Neural crest cell (in vitro differentiated cells): ENCODE data around the gene NFIX. TPM values are rescaled to one million over a fixed set of nuclear protein-coding genes. Genes with fewer than 3 reads are reported as not detected.

Experiments used
- DNase-seq: peaks from one replicate; pipeline ENCODE4 v3.0.0; 2021; ENCODE audit warnings: low read depth, mixed read lengths, low spot score
- H3K27ac Mint-ChIP-seq: one replicate; pipeline ENCODE4 v1.8.0; 2021; ENCODE audit warnings: mild to moderate bottlenecking, mixed read lengths; ENCODE audit not compliant: unreplicated experiment
- H3K27me3 Mint-ChIP-seq: 2 replicates; pipeline ENCODE4 v1.8.0; 2021; ENCODE audit warnings: low read depth, mild to moderate bottlenecking, mixed read lengths
- H3K36me3 Mint-ChIP-seq: 2 replicates; pipeline ENCODE4 v1.8.0; 2021; ENCODE audit warnings: low read depth, mild to moderate bottlenecking, mixed read lengths
- H3K4me1 Mint-ChIP-seq: 2 replicates; pipeline ENCODE4 v1.8.0; 2021; ENCODE audit warnings: mixed read lengths
- H3K4me3 Mint-ChIP-seq: one replicate; pipeline ENCODE4 v1.8.0; 2021; ENCODE audit warnings: mild to moderate bottlenecking, mixed read lengths
- H3K9me3 Mint-ChIP-seq: 2 replicates; pipeline ENCODE4 v1.8.0; 2021; ENCODE audit warnings: mixed read lengths
- total RNA-seq: library from RNA; stranded (reverse); gene quantifications from 2 replicates; pipeline ENCODE4 v1.2.1, GENCODE V29; 2021
- TF ChIP-seq, protein P1 (sequence below): fragments of 200-600 bp; sonication (generic); conservative IDR thresholded peaks from 2 replicates; pipeline ENCODE4 v1.5.0; 2021; ENCODE audit warnings: antibody characterized with exemption, mild to moderate bottlenecking

Gene NFIX
- total RNA-seq, 1 donor from 2014 or later, result 0.68 TPM

DNA sequence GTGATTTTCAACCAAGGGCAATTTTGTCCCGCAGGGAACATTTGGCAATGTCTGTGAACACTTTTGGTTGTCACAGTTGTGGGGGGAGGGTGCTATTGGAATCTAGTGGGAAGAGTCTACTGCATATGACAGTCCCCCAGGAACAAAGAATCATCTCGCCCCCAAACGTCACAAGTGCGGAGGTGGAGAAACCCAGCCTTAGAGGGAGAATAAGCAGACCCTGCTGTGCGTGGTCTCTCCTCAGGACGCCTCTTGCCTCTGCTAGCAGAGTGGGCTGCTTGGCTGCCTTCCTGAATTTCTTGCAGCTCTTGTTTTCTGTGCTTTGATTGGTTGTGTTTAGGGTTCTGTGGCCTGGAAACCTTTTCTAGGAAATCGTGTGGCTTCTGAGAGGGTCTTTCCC is 42.5 kb downstream of the NFIX start:
- TF ChIP-seq, protein P1, sequence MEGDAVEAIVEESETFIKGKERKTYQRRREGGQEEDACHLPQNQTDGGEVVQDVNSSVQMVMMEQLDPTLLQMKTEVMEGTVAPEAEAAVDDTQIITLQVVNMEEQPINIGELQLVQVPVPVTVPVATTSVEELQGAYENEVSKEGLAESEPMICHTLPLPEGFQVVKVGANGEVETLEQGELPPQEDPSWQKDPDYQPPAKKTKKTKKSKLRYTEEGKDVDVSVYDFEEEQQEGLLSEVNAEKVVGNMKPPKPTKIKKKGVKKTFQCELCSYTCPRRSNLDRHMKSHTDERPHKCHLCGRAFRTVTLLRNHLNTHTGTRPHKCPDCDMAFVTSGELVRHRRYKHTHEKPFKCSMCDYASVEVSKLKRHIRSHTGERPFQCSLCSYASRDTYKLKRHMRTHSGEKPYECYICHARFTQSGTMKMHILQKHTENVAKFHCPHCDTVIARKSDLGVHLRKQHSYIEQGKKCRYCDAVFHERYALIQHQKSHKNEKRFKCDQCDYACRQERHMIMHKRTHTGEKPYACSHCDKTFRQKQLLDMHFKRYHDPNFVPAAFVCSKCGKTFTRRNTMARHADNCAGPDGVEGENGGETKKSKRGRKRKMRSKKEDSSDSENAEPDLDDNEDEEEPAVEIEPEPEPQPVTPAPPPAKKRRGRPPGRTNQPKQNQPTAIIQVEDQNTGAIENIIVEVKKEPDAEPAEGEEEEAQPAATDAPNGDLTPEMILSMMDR, result no peak
- Mint-ChIP-seq H3K4me1 (peaks cover under 1% of the 10 kb centered on the region), H3K9me3 (no peaks in the 10 kb centered on the region), H3K36me3 (no peaks in the 10 kb centered on the region), H3K4me3 (no peak overlapping the region), H3K27ac (no peak overlapping the region), H3K27me3 (peaks cover 100% of the 10 kb centered on the region)
- DNase-seq, result no peak

DNA sequence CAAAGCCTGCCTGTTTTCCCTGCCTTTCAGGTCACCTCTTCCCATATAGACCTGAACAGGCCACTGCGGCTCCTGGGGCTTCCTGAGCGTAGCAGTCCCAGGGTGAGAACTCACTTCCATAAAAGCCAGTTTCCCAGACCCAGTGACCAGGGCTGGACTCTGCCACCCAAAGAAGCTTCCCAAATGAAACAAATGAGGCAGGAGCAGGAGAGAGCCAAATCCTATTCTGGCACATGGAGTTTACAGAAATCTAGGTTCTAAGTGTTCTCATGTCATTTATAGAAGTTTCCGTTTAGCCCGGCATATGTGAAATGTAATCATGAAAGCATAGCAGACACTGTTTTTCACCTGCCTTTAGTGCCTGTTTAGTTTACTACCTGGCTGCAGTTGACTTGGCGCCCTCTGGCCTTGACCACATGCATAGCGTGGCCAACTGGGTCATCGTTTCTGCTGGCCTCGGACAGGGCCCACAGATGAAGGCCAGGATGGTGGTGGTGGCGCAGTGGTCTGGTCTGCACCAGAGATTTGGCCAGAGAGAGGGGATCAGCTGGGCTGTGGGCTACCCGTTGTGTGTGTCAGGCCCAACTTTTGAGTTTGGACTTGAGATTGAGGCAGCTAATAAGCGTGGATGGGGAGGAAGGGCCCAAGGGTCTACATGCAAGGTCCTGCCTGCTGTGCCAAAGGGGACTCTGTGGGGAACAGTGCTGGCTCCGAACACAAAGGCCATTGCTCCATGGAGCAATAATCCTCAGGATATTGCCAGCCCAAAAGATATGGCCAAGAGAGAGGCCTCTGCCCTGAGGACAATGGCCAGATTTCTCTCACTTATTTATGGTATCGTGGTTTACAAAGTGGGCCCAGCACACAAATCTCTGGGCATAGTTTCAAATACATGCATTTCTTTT is 43.3 kb downstream of the NFIX start:
- DNase-seq, result no peak
- Mint-ChIP-seq H3K4me1 (no peaks in the 10 kb centered on the region), H3K27ac (no peak overlapping the region)

DNA sequence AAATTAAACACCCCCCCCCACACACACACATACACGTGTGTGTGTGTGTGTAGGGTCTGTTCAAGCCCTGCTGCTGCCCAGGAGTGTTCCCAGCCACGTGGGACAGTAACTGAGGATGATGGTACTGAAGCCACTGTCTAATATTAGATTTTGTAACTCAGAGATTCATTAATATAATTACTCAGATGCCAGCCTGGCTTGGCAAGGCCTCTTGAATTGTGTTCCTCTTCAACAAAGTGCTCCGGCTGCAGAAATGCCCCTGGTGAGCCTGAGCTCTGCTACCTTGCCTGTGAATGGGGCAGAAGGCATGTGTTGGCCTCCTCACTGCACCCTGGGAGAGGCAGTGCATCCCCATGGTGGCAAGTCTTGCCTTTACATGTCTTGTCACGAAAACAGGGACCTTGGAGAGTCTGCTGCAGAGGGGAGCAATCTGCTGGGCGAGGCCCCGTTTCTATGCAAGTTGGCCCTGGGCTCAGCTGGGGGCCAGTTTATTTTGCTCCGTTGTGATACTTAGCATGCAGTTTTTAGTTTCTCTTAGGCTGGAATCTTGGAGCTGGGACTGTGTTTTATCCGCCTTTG is 44.0 kb downstream of the NFIX start:
- TF ChIP-seq, protein P1, result no peak
- H3K27me3 Mint-ChIP-seq, result peaks cover 100% of the 10 kb centered on the region
- H3K36me3 Mint-ChIP-seq, result peaks cover 2% of the 10 kb centered on the region
- DNase-seq, result no peak
- H3K4me3 Mint-ChIP-seq, result no peak overlapping the region
- H3K27ac Mint-ChIP-seq, result no peak overlapping the region
- H3K9me3 Mint-ChIP-seq, result no peaks in the 10 kb centered on the region
- H3K4me1 Mint-ChIP-seq, result no peaks in the 10 kb centered on the region

More for the DNA sequence above, 43.3 kb downstream of the NFIX start:
- no peaks in the 10 kb centered on the region for H3K36me3 Mint-ChIP-seq
- no peaks in the 10 kb centered on the region for H3K9me3 Mint-ChIP-seq
- no peak overlapping the region for H3K4me3 Mint-ChIP-seq
- TF ChIP-seq, protein P1, result no peak
- peaks cover 100% of the 10 kb centered on the region for H3K27me3 Mint-ChIP-seq

DNA sequence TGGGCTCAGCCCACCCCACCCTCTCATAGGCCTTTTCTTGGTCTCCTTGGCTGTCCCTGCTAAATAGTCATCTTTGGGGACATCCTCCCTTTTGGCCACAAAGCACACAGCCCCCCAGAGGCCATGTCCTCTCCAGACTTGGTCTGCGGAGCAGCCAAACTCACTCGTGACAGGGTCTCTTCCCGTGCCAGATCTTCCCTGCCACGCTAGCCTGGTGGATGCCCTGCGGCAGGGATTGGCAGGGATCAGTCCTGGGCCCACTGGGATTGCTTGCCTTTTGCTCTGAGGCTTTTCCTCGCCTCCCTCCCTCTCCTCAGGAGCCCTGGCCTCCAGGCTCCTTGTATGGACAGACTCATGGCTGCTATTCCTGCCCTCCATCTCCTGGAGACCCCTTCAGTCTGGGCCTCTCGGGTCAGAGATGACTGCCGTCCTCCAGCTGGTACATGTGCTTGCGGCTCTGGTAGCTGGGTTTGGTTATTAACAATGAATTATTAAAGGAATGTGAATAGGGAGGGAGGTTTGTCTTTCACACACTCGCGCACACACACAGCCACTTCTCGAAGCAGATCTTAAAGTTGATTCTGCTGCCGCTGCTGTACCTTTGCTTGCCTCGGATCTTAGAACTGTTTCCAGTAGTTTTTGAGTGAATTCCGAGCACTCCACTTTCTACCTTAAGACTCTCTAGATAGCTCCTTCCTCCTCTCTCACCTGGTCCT is 45.1 kb downstream of the NFIX start:
- H3K4me1 Mint-ChIP-seq, result no peaks in the 10 kb centered on the region
- no peak overlapping the region for H3K4me3 Mint-ChIP-seq
- no peak for DNase-seq
- H3K27ac Mint-ChIP-seq, result no peak overlapping the region
- peaks cover 100% of the 10 kb centered on the region for H3K27me3 Mint-ChIP-seq
- TF ChIP-seq, protein P1, result no peak
- H3K9me3 Mint-ChIP-seq, result no peaks in the 10 kb centered on the region
- peaks cover 3% of the 10 kb centered on the region for H3K36me3 Mint-ChIP-seq

DNA sequence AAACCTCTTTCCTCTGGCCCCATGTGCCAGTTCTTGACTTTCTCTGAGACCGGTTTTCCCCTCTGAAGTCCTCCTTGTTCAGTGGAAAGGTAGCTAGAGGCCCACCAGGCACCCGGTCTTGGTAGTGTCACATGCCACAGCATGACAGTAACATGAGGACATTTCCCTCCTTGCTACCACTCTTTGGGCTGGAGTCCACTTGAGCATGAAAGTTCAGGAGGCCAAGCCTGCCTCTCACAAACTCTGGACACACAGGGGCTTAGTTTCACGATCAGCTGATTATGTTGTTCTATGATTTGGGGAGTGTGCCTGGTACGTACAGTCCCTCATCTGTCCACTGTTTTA is 45.6 kb downstream of the NFIX start:
- Mint-ChIP-seq H3K4me3 (no peak overlapping the region), H3K4me1 (no peaks in the 10 kb centered on the region), H3K27me3 (peaks cover 100% of the 10 kb centered on the region), H3K27ac (no peak overlapping the region), H3K36me3 (peaks cover 3% of the 10 kb centered on the region), H3K9me3 (no peaks in the 10 kb centered on the region)
- no peak for DNase-seq
- TF ChIP-seq, protein P1, result no peak
